ENCODE measurements around the gene MADD. TPM values are rescaled to one million over a fixed set of nuclear protein-coding genes. Genes with fewer than 3 reads are reported as not detected.
A peak's percentile ranks its signal among the peaks of the same experiment; 100 is the strongest.

Gene MADD
- total and polyA plus RNA-seq, 11 donors = 22.6 to 60.6 (median 40.2) TPM

GRCh38 chr11:47234669-47235100 lies 35.2 kb upstream of the MADD start:
- WGBS, 4 donors = 23 to 50% (median 37%) methylated on average over 8 to 12 of the region's 12 CpGs
- DNase-seq (peak; percentile 36 to 73 (median 59)), ATAC-seq (peak in 3 of 4 donors; percentile 27 to 70 (median 62))
- intact Hi-C loops (cut with DNase I) = loop anchor here in 3 of 10 donors (1.0 to 10.0 kb wide), 3 partner anchors 24 to 121 kb away; partner anchors contain the start of gene MYBPC3 (in 2 of the 3)
- Histone ChIP-seq H3K9me3 (no peaks in the 10 kb centered on the region), H3K27me3 (no peaks in the 10 kb centered on the region), H3K36me3 (peaks cover 0 to 67% (median 12%) of the 10 kb centered on the region in 9 donors), H3K4me1 (peaks cover 2 to 37% (median 14%) of the 10 kb centered on the region in 12 donors), H3K27ac (peak overlapping the region in 8 of 12 donors; percentile 6 to 73 (median 48)), H3K4me3 (no peak overlapping the region)
- TF ChIP-seq CTCF (IDR thresholded peaks at IDR 0.05) = no peak

- ATAC-seq (no peak), DNase-seq (no peak)
- no peak for TF ChIP-seq CTCF (IDR thresholded peaks at IDR 0.05)
- peak overlapping the region in 2 of 12 donors; percentile 50 to 73 for H3K27ac ChIP-seq
- H3K4me1 ChIP-seq = peaks cover 3 to 42% (median 14%) of the 10 kb centered on the region in 12 donors
- H3K4me3 ChIP-seq = no peak overlapping the region
- WGBS, 4 donors = 90 to 94% (median 92%) methylated on average over 12 of the region's 12 CpGs
- no peaks in the 10 kb centered on the region for H3K9me3 ChIP-seq
- H3K36me3 ChIP-seq = peaks cover 0 to 68% (median 17%) of the 10 kb centered on the region in 9 donors
- no peaks in the 10 kb centered on the region for H3K27me3 ChIP-seq
- intact Hi-C loops (cut with DNase I) = loop anchor here in 3 of 10 donors (2.0 to 10.0 kb wide), 2 partner anchors 24 to 120 kb away; partner anchors contain the start of gene MYBPC3 (in 2 of the 3)
Observed at GRCh38 chr11:47235163-47235562, 34.8 kb upstream of the MADD start.

- intact Hi-C loops (cut with DNase I) = loop anchor here in 2 of 10 donors (10.0 kb wide), 1 partner anchor 118 kb away; the partner anchor contains the start of gene MYBPC3 (in 2 of the 2)
- H3K4me3 ChIP-seq = no peak overlapping the region
- H3K27me3 ChIP-seq = no peaks in the 10 kb centered on the region
- peak in 1 of 5 donors; percentile 22 for DNase-seq
- H3K27ac ChIP-seq = no peak overlapping the region
- 77 to 93% (median 85%) methylated on average over 5 of the region's 5 CpGs for WGBS, 4 donors
- H3K4me1 ChIP-seq = peaks cover 3 to 45% (median 14%) of the 10 kb centered on the region in 12 donors
- no peak for ATAC-seq
- no peaks in the 10 kb centered on the region for H3K9me3 ChIP-seq
- peaks cover 0 to 74% (median 28%) of the 10 kb centered on the region in 9 donors for H3K36me3 ChIP-seq
- TF ChIP-seq POLR2A (IDR thresholded peaks at IDR 0.05) (no peak), CTCF (IDR thresholded peaks at IDR 0.05) (no peak)
Observed at GRCh38 chr11:47236482-47236881, 33.5 kb upstream of the MADD start.

GRCh38 chr11:47239852-47240251 lies 30.1 kb upstream of the MADD start:
- peaks cover 1 to 33% (median 8%) of the 10 kb centered on the region in 12 donors for H3K4me1 ChIP-seq
- no peaks in the 10 kb centered on the region for H3K9me3 ChIP-seq
- intact Hi-C loops (cut with DNase I) = loop anchor here in 2 of 10 donors (10.0 kb wide), 1 partner anchor 115 kb away; the partner anchor contains the start of gene MYBPC3 (in 2 of the 2)
- H3K27me3 ChIP-seq = no peaks in the 10 kb centered on the region
- peak overlapping the region in 3 of 12 donors; percentile 9 to 59 (median 50) for H3K27ac ChIP-seq
- no peak for ATAC-seq
- TF ChIP-seq CTCF (IDR thresholded peaks at IDR 0.05) (no peak), POLR2A (IDR thresholded peaks at IDR 0.05) (no peak)
- WGBS, 4 donors = 88 to 97% (median 93%) methylated on average over 9 to 10 of the region's 10 CpGs
- no peak for DNase-seq
- no peak overlapping the region for H3K4me3 ChIP-seq
- peaks cover 0 to 94% (median 61%) of the 10 kb centered on the region in 9 donors for H3K36me3 ChIP-seq

Measured in heart left ventricle (tissue), 16 donors.